GM19043 (cell line): ENCODE measurements around the gene MTFP1.
"Not testable (repeated sequence)": the region's sequence is repeated elsewhere in the genome, so short reads cannot be mapped to it uniquely, and the experiment has no call there.

Experiments used
- ATAC-seq: cut with Tn5 transposase; IDR thresholded peaks from one replicate; pipeline ENCODE4 v1.9.1; 2021; ENCODE audit warnings: low read depth; ENCODE audit not compliant: unreplicated experiment

MTFP1 gene

GRCh38 chr22:30451488-30451887 is 25.9 kb downstream of the MTFP1 start:
- not testable (repeated sequence) for ATAC-seq

- ATAC-seq: no peak
Measured at GRCh38 chr22:30452861-30453260, 27.3 kb downstream of the MTFP1 start.

- no peak for ATAC-seq
Measured at GRCh38 chr22:30453731-30454510, 28.4 kb downstream of the MTFP1 start.

- ATAC-seq: no peak
Measured at GRCh38 chr22:30455075-30455840, 29.7 kb downstream of the MTFP1 start.

GRCh38 chr22:30457981-30458380 is 32.4 kb downstream of the MTFP1 start:
- ATAC-seq: no peak

GRCh38 chr22:30459181-30460052 is 33.8 kb downstream of the MTFP1 start:
- ATAC-seq: no peak

- no peak for ATAC-seq
Measured at GRCh38 chr22:30460147-30460546, 34.6 kb downstream of the MTFP1 start.

- not testable (repeated sequence) for ATAC-seq
Measured at GRCh38 chr22:30460555-30460954, 35.0 kb downstream of the MTFP1 start.

GRCh38 chr22:30469165-30469564 is 43.6 kb downstream of the MTFP1 start:
- no peak for ATAC-seq

GRCh38 chr22:30470655-30471054 is 45.1 kb downstream of the MTFP1 start:
- no peak for ATAC-seq

GRCh38 chr22:30471616-30472318 is 46.2 kb downstream of the MTFP1 start, which contains the start of gene SEC14L3:
TSS of gene SEC14L3 (minus strand) at chr22:30472017. CDS start at chr22:30471958, 59 bp downstream.
- no peak for ATAC-seq

GRCh38 chr22:30472994-30473720 is 47.6 kb downstream of the MTFP1 start:
- ATAC-seq: no peak

GRCh38 chr22:30474121-30474520 is 48.6 kb downstream of the MTFP1 start:
- ATAC-seq: no peak

GRCh38 chr22:30474683-30475424 is 49.3 kb downstream of the MTFP1 start:
- no peak for ATAC-seq
